HepG2 (cell line): ENCODE results near the gene WDR35. TPM values are rescaled to one million over a fixed set of nuclear protein-coding genes. Genes with fewer than 3 reads are reported as not detected.
A peak's percentile ranks its signal among the peaks of the same experiment; 100 is the strongest.

Source experiments
- ATF1 ChIP-seq: IDR thresholded peaks from 2 replicates; pipeline ENCODE4 v1.6.1; 2016; ENCODE audit warnings: mild to moderate bottlenecking, control low read depth
- E2F2 ChIP-seq: sonication (generic); formaldehyde crosslinking; IDR thresholded peaks from 2 replicates; pipeline ENCODE4 v1.4.0; 2020; ENCODE audit warnings: missing genetic modification reagents, borderline replicate concordance
- GTF3A ChIP-seq: sonication (generic); formaldehyde crosslinking; conservative IDR thresholded peaks from 2 replicates; pipeline ENCODE4 v1.4.0; 2020; ENCODE audit warnings: mild to moderate bottlenecking, missing genetic modification reagents
- HDAC1 ChIP-seq: sonication (generic); formaldehyde crosslinking; IDR thresholded peaks from 2 replicates; pipeline ENCODE4 v1.5.1; 2020; ENCODE audit warnings: mild to moderate bottlenecking, missing genetic modification reagents
- HOXA9 ChIP-seq: sonication (generic); formaldehyde crosslinking; IDR thresholded peaks from 2 replicates; pipeline ENCODE4 v1.8.1; 2022; ENCODE audit warnings: missing genetic modification reagents, mild to moderate bottlenecking, moderate library complexity, borderline replicate concordance
- MTERF4 ChIP-seq: sonication (generic); formaldehyde crosslinking; IDR thresholded peaks from 2 replicates; pipeline ENCODE4 v1.8.0; 2023; ENCODE audit warnings: mild to moderate bottlenecking, missing genetic modification reagents
- NFE2L2 ChIP-seq: fragments of 150-350 bp; IDR thresholded peaks from 2 replicates; pipeline ENCODE4 v1.6.1; 2014; ENCODE audit warnings: low read length
- PRMT3 ChIP-seq: sonication (generic); formaldehyde crosslinking; IDR thresholded peaks from 2 replicates; pipeline ENCODE4 v1.8.1; 2022; ENCODE audit warnings: low read depth, mild to moderate bottlenecking, moderate library complexity, missing genetic modification reagents, borderline replicate concordance
- SALL1 ChIP-seq: sonication (generic); formaldehyde crosslinking; IDR thresholded peaks from 2 replicates; pipeline ENCODE4 v1.8.0; 2022; ENCODE audit warnings: mild to moderate bottlenecking, missing genetic modification reagents
- SP5 ChIP-seq: IDR thresholded peaks from 2 replicates; pipeline ENCODE4 v1.6.1; 2016; ENCODE audit warnings: low read depth, borderline replicate concordance
- ZBTB49 ChIP-seq: sonication (generic); formaldehyde crosslinking; IDR thresholded peaks from 2 replicates; pipeline ENCODE4 v1.4.0; 2020; ENCODE audit warnings: missing genetic modification reagents, borderline replicate concordance
- ZBTB7B ChIP-seq: sonication (generic); formaldehyde crosslinking; IDR thresholded peaks from 2 replicates; pipeline ENCODE4 v1.4.0; 2020; ENCODE audit warnings: missing genetic modification reagents
- ZMYM2 ChIP-seq: sonication (generic); formaldehyde crosslinking; IDR thresholded peaks from 2 replicates; pipeline ENCODE4 v1.8.0; 2022; ENCODE audit warnings: mild to moderate bottlenecking, missing genetic modification reagents
- ZNF12 ChIP-seq: sonication (generic); formaldehyde crosslinking; IDR thresholded peaks from 2 replicates; pipeline ENCODE4 v1.5.0; 2020; ENCODE audit warnings: missing genetic modification reagents
- ZNF124 ChIP-seq: sonication (generic); formaldehyde crosslinking; IDR thresholded peaks from 2 replicates; pipeline ENCODE4 v1.4.0; 2020; ENCODE audit warnings: missing genetic modification reagents
- ZNF33B ChIP-seq: sonication (generic); formaldehyde crosslinking; IDR thresholded peaks from 2 replicates; pipeline ENCODE4 v1.5.1; 2020; ENCODE audit warnings: mild to moderate bottlenecking, missing genetic modification reagents
- ZNF510 ChIP-seq: sonication (generic); formaldehyde crosslinking; IDR thresholded peaks from 2 replicates; pipeline ENCODE4 v1.4.0; 2020; ENCODE audit warnings: low read depth, mild to moderate bottlenecking, missing genetic modification reagents
- ZNF569 ChIP-seq: sonication (generic); formaldehyde crosslinking; IDR thresholded peaks from 2 replicates; pipeline ENCODE4 v1.5.0; 2020; ENCODE audit warnings: mild to moderate bottlenecking, missing genetic modification reagents, moderate library complexity, borderline replicate concordance
- ZNF570 ChIP-seq: sonication (generic); formaldehyde crosslinking; IDR thresholded peaks from 2 replicates; pipeline ENCODE4 v1.4.0; 2020; ENCODE audit warnings: mild to moderate bottlenecking, missing genetic modification reagents, borderline replicate concordance
- ZNF605 ChIP-seq: sonication (generic); formaldehyde crosslinking; IDR thresholded peaks from 2 replicates; pipeline ENCODE4 v1.8.0; 2022; ENCODE audit warnings: mild to moderate bottlenecking, missing genetic modification reagents
- ZNF629 ChIP-seq: sonication (generic); formaldehyde crosslinking; conservative IDR thresholded peaks from 2 replicates; pipeline ENCODE4 v1.5.0; 2020; ENCODE audit warnings: missing genetic modification reagents
- polyA plus RNA-seq, 8 experiments: library from polyadenylated mRNA; depleted of rRNA in 3 of 8; stranded (reverse) in 7 of 8; unstranded in 1 of 8; fragments of >200 nt; fragmentation: Illumina TruSeq in 4 of 8; extraction: Trizol in 4 of 8; gene quantifications; 2 replicates each; pipeline versions ENCODE4 v1.2.1 to v1.2.3, GENCODE V29; 2011 to 2016; ENCODE audit warnings: low read depth in 4 of 8, missing spikeins in 1 of 8, mixed read lengths in 1 of 8; ENCODE audit not compliant: insufficient read depth in 1 of 8
- total RNA-seq, 5 experiments: library from RNA; depleted of rRNA; stranded (reverse); fragments of >200 nt; fragmentation: Illumina TruSeq; extraction: Trizol; gene quantifications; 2 replicates each; pipeline ENCODE4 v1.2.3, GENCODE V29; 2016; ENCODE audit warnings: low read depth in 1 of 5
- TF ChIP-seq, protein P1 (sequence below): conservative IDR thresholded peaks from 2 replicates; pipeline ENCODE4 v1.6.1; 2018; ENCODE audit warnings: missing genetic modification reagents
- TF ChIP-seq, protein P2 (sequence below): sonication (generic); formaldehyde crosslinking; IDR thresholded peaks from 2 replicates; pipeline ENCODE4 v1.5.0; 2020; ENCODE audit warnings: mild to moderate bottlenecking, missing genetic modification reagents

Gene WDR35
- total and polyA plus RNA-seq, 2 of the 13 experiments (the other 11 are each of a cell fraction or from before 2014, with no cell fraction given), result 11.1 to 19.6 TPM

GRCh38 chr2:19989667-19990415, at the start of gene WDR35 (continued):
- TF ChIP-seq ZNF569 (CRISPR knock-in tag) (no peak), ZNF510 (no peak; the same call in 1 of the 2 replicates), SALL1 (CRISPR knock-in tag) (peak; percentile 98), ZBTB7B (CRISPR knock-in tag) (peak; percentile 51; the same call in 1 of the 2 replicates), MTERF4 (CRISPR knock-in tag) (peak; percentile 94; the same call in 1 of the 2 replicates), HDAC1 (CRISPR knock-in tag) (peak; percentile 95), ZNF12 (CRISPR knock-in tag) (0 out of 2 replicates have a peak, but pooled peaks have one; percentile 4), ZNF33B (peak; percentile 57; the same call in 1 of the 2 replicates), PRMT3 (CRISPR knock-in tag) (no peak; the same call in 1 of the 2 replicates), SP5 (CRISPR knock-in tag) (peak; percentile 36; the same call in 1 of the 2 replicates), HOXA9 (CRISPR knock-in tag) (peak; percentile 64; the same call in 1 of the 2 replicates), ZNF124 (peak; percentile 64; the same call in 1 of the 2 replicates), E2F2 (CRISPR knock-in tag) (peak; percentile 77; the same call in 1 of the 2 replicates), ZNF570 (CRISPR knock-in tag) (no peak), NFE2L2 (no peak), ZMYM2 (0 out of 2 replicates have a peak, but pooled peaks have one; percentile 43), ATF1 (no peak), ZBTB49 (CRISPR knock-in tag) (no peak), ZNF605 (peak; percentile 69), GTF3A (CRISPR knock-in tag) (no peak), ZNF629 (peak; percentile 49; the same call in 1 of the 2 replicates)
- TF ChIP-seq, protein P1, sequence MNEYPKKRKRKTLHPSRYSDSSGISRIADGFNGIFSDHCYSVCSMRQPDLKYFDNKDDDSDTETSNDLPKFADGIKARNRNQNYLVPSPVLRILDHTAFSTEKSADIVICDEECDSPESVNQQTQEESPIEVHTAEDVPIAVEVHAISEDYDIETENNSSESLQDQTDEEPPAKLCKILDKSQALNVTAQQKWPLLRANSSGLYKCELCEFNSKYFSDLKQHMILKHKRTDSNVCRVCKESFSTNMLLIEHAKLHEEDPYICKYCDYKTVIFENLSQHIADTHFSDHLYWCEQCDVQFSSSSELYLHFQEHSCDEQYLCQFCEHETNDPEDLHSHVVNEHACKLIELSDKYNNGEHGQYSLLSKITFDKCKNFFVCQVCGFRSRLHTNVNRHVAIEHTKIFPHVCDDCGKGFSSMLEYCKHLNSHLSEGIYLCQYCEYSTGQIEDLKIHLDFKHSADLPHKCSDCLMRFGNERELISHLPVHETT, result no peak
- TF ChIP-seq, protein P2, sequence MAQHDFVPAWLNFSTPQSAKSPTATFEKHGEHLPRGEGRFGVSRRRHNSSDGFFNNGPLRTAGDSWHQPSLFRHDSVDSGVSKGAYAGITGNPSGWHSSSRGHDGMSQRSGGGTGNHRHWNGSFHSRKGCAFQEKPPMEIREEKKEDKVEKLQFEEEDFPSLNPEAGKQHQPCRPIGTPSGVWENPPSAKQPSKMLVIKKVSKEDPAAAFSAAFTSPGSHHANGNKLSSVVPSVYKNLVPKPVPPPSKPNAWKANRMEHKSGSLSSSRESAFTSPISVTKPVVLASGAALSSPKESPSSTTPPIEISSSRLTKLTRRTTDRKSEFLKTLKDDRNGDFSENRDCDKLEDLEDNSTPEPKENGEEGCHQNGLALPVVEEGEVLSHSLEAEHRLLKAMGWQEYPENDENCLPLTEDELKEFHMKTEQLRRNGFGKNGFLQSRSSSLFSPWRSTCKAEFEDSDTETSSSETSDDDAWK (CRISPR knock-in tag), result no peak
